HepG2 (cell line): ENCODE measurements around the gene COPS3. TPM values are rescaled to one million over a fixed set of nuclear protein-coding genes. Genes with fewer than 3 reads are reported as not detected.

ENCODE experiments used
- ATAC-seq: fragments of 200-7000 bp; cut with Tn5 transposase; 3 replicates; pipeline ENCODE4 v1.9.1; 2020; ENCODE audit warnings: mild to moderate bottlenecking, moderate library complexity
- BruUV-seq: library from RNA; stranded (reverse); fragments of 400-500 nt; replicated peaks from 2 replicates; lab custom pipeline; 2021; lab: Mats Ljungman, UMichigan
- CTCF ChIA-PET: fragments of 300-600 bp; formaldehyde crosslinking; extraction: SDS; loops from one replicate; lab custom pipeline; 2021; ENCODE audit warnings: low total read pairs, inconsistent platforms, low intra/inter-chr PET ratio; lab: Yijun Ruan, JAX
- POLR2A ChIA-PET: fragments of 350-600 bp; sonication (Branson Sonifier 250); formaldehyde crosslinking; loops from one replicate; lab custom pipeline; 2020; ENCODE audit warnings: antibody characterized with exemption, inconsistent platforms; lab: Yijun Ruan, JAX
- DNase-seq: peaks from one replicate; pipeline ENCODE4 v3.0.0-alpha.2; 2015; ENCODE audit warnings: low spot score
- FAIRE-seq: peaks from 3 replicates; lab custom pipeline; 2011; peaks lifted over from hg19 to GRCh38; lab: Jason Lieb, UNC
- H2AFZ ChIP-seq: one replicate; pipeline ENCODE4 v1.6.1; 2011; ENCODE audit warnings: low read length, inconsistent platforms
- H3K27ac ChIP-seq: fragments of 300-600 bp; 3 replicates; pipeline ENCODE4 v1.8.0; 2011; ENCODE audit warnings: mixed run types, mild to moderate bottlenecking, mixed read lengths, low read length, inconsistent platforms; ENCODE audit not compliant: insufficient read depth; ENCODE audit errors: extremely low read length
- H3K27me3 ChIP-seq, 2 experiments: fragments of 200-600 bp in 1 of 2; 2 replicates in 1 of 2; 3 replicates in 1 of 2; pipeline versions ENCODE4 v1.6.0 to v1.8.0; 2011; ENCODE audit warnings: low read length in 2 of 2, mild to moderate bottlenecking in 2 of 2, moderate library complexity in 2 of 2, inconsistent platforms in 1 of 2; ENCODE audit not compliant: insufficient read depth in 2 of 2, control insufficient read depth in 1 of 2
- H3K36me3 ChIP-seq, 2 experiments: fragments of 200-600 bp in 1 of 2; replicated peaks in 1 of 2; 2 replicates in 1 of 2; 3 replicates in 1 of 2; pipeline versions ENCODE4 v1.5.1 to v1.8.0; 2011; ENCODE audit warnings: low read length in 2 of 2, inconsistent platforms in 1 of 2; ENCODE audit not compliant: insufficient read depth in 2 of 2, control insufficient read depth in 1 of 2
- H3K4me1 ChIP-seq: 2 replicates; pipeline ENCODE4 v1.5.1; 2012; ENCODE audit warnings: low read length, inconsistent platforms; ENCODE audit not compliant: insufficient read depth
- H3K4me2 ChIP-seq: 2 replicates; pipeline ENCODE4 v1.6.0; 2011; ENCODE audit warnings: low read depth, low read length, inconsistent platforms
- H3K4me3 ChIP-seq, 3 experiments: fragments of 200-600 bp in 1 of 3; sonication (generic), shearing (Covaris generic) in 1 of 3; replicated peaks in 1 of 3; 2 replicates each; pipeline ENCODE4 v1.5.1; 2011 to 2016; ENCODE audit warnings: low read length in 3 of 3, inconsistent platforms in 2 of 3, low read depth in 2 of 3, mild to moderate bottlenecking in 2 of 3, control low read depth in 1 of 3, mixed read lengths in 1 of 3; ENCODE audit not compliant: insufficient read depth in 1 of 3
- H3K79me2 ChIP-seq: one replicate; pipeline ENCODE4 v1.6.1; 2011; ENCODE audit warnings: low read length, inconsistent platforms; ENCODE audit not compliant: insufficient read depth
- H3K9ac ChIP-seq: 2 replicates; pipeline ENCODE4 v1.6.0; 2011; ENCODE audit warnings: mild to moderate bottlenecking, low read depth, low read length, inconsistent platforms; ENCODE audit not compliant: insufficient read depth
- H3K9me3 ChIP-seq: 2 replicates; pipeline ENCODE4 v1.5.1; 2012; ENCODE audit warnings: mild to moderate bottlenecking, low read length
- H4K20me1 ChIP-seq: 2 replicates; pipeline ENCODE4 v1.6.0; 2011; ENCODE audit warnings: inconsistent platforms, mild to moderate bottlenecking, low read length, moderate library complexity; ENCODE audit not compliant: insufficient read depth
- BCL6 ChIP-seq: IDR thresholded peaks from 2 replicates; pipeline ENCODE4 v1.6.1; 2016; ENCODE audit warnings: missing genetic modification reagents, missing compliant biosample characterization
- GATA4 ChIP-seq: sonication (generic); IDR thresholded peaks from 2 replicates; pipeline ENCODE4 v1.6.1; 2016; ENCODE audit warnings: antibody characterized with exemption, low read depth, borderline replicate concordance
- NFIB ChIP-seq: sonication (generic); formaldehyde crosslinking; IDR thresholded peaks from 2 replicates; pipeline ENCODE4 v1.9.0; 2021; ENCODE audit warnings: missing genetic modification reagents, mild to moderate bottlenecking, borderline replicate concordance
- NFYC ChIP-seq: IDR thresholded peaks from 2 replicates; pipeline ENCODE4 v1.6.1; 2016; ENCODE audit warnings: missing genetic modification reagents, missing compliant biosample characterization
- SIN3A ChIP-seq: IDR thresholded peaks from 2 replicates; pipeline ENCODE4 v1.6.1; 2011; ENCODE audit warnings: low read depth, mild to moderate bottlenecking, control low read depth, low read length, borderline replicate concordance
- SRSF4 ChIP-seq: fragments of 200-400 bp; formaldehyde crosslinking; IDR thresholded peaks from one replicate; pipeline ENCODE4 v1.6.1; 2018; ENCODE audit warnings: mild to moderate bottlenecking, low read depth, low read length, moderate library complexity; ENCODE audit not compliant: poor library complexity, severe bottlenecking
- YEATS4 ChIP-seq: sonication (generic); formaldehyde crosslinking; IDR thresholded peaks from 2 replicates; pipeline ENCODE4 v1.4.0; 2020; ENCODE audit warnings: missing genetic modification reagents, borderline replicate concordance
- ZFX ChIP-seq: sonication (generic); formaldehyde crosslinking; IDR thresholded peaks from 2 replicates; pipeline ENCODE4 v1.4.0; 2020; ENCODE audit warnings: mild to moderate bottlenecking, low read depth, missing genetic modification reagents, moderate library complexity
- ZNF329 ChIP-seq: sonication (generic); formaldehyde crosslinking; IDR thresholded peaks from 2 replicates; pipeline ENCODE4 v1.9.0; 2021; ENCODE audit warnings: low read depth, mild to moderate bottlenecking, missing genetic modification reagents
- ZNF331 ChIP-seq: sonication (generic); formaldehyde crosslinking; IDR thresholded peaks from 2 replicates; pipeline ENCODE4 v1.4.0; 2020; ENCODE audit warnings: missing genetic modification reagents
- WGBS: methylation state at CpG from one replicate; pipeline ENCODE4 v1.1.6; 2017; ENCODE audit warnings: low lambda C conversion rate; 5-methylcytosine and 5-hydroxymethylcytosine counted together
- in situ Hi-C: cut with HindIII; loops from 2 replicates; pipeline ENCODE4 v1.10.0; 2017; ENCODE audit warnings: low pct_unique_long_range_greater_than_20kb; ENCODE audit not compliant: extremely low pct_ligation_motif_present
- intact Hi-C: fragments of 100-400 bp; cut with micrococcal nuclease; formaldehyde crosslinking; loops from one replicate; pipeline ENCODE4 v1.10.0; 2022; ENCODE audit not compliant: unreplicated experiment
- polyA plus RNA-seq, 8 experiments: library from polyadenylated mRNA; depleted of rRNA in 3 of 8; stranded (reverse) in 7 of 8; unstranded in 1 of 8; fragments of >200 nt; fragmentation: Illumina TruSeq in 4 of 8; extraction: Trizol in 4 of 8; gene quantifications; 2 replicates each; pipeline versions ENCODE4 v1.2.1 to v1.2.3, GENCODE V29; 2011 to 2016; ENCODE audit warnings: low read depth in 4 of 8, missing spikeins in 1 of 8, mixed read lengths in 1 of 8; ENCODE audit not compliant: insufficient read depth in 1 of 8
- total RNA-seq, 5 experiments: library from RNA; depleted of rRNA; stranded (reverse); fragments of >200 nt; fragmentation: Illumina TruSeq; extraction: Trizol; gene quantifications; 2 replicates each; pipeline ENCODE4 v1.2.3, GENCODE V29; 2016; ENCODE audit warnings: low read depth in 1 of 5

COPS3 gene
- total and polyA plus RNA-seq, 2 of the 13 experiments (the other 11 are each of a cell fraction or from before 2014, with no cell fraction given), result 46.3 to 103 TPM

GRCh38 chr17:17320188-17320910 is 39.3 kb upstream of the COPS3 start:
- Histone ChIP-seq H3K36me3 (no peaks in the 10 kb centered on the region), H2AFZ (no peak overlapping the region), H3K9me3 (no peaks in the 10 kb centered on the region), H3K27me3 (peaks cover 2 to 11% of the 10 kb centered on the region in 2 experiments; a peak in 2 of 5 replicates), H3K4me3 (no peak overlapping the region), H3K79me2 (no peaks in the 10 kb centered on the region), H3K4me2 (no peak overlapping the region), H3K4me1 (no peaks in the 10 kb centered on the region), H4K20me1 (no peaks in the 10 kb centered on the region), H3K27ac (no peak overlapping the region), H3K9ac (no peak overlapping the region)
- FAIRE-seq, result no peak
- intact Hi-C loops, result no loop called here
- CTCF ChIA-PET, result no interaction called here
- 49% methylated on average over 16 of the region's 16 CpGs for WGBS
- in situ Hi-C loops, result no loop called here
- BruUV-seq, result no TSS peak
- no peak for ATAC-seq
- DNase-seq, result no peak
- TF ChIP-seq SRSF4, result no peak
- TF ChIP-seq NFIB (CRISPR knock-in tag), result no peak
- no peak for TF ChIP-seq YEATS4 (CRISPR knock-in tag)
- no peak for TF ChIP-seq ZFX (CRISPR knock-in tag)
- no peak for TF ChIP-seq ZNF331 (CRISPR knock-in tag)
- TF ChIP-seq NFYC, result no peak
- no peak for TF ChIP-seq BCL6 (CRISPR knock-in tag)
- TF ChIP-seq ZNF329, result no peak
- TF ChIP-seq GATA4, result no peak
- no peak for TF ChIP-seq SIN3A
- POLR2A ChIA-PET, result no interaction called here
